GM12865 (cell line): Measurements from ENCODE around the gene NLGN4X.

Experiments used
- DNase-seq: peaks from one replicate; pipeline ENCODE4 v3.0.0; 2010; ENCODE audit warnings: low read depth
- H3K4me3 ChIP-seq: 2 replicates; pipeline ENCODE4 v1.5.1; 2011; ENCODE audit warnings: mild to moderate bottlenecking, low read depth, low read length, control low read depth
- CTCF ChIP-seq: IDR thresholded peaks from 2 replicates; pipeline ENCODE4 v1.5.1; 2011; ENCODE audit warnings: low read length, control low read depth, low read depth, inconsistent platforms; ENCODE audit not compliant: insufficient read depth; ENCODE audit errors: missing control alignments

The NLGN4X gene

GRCh38 chrX:6002056-6002455, 226.6 kb downstream of the NLGN4X start:
- H3K4me3 ChIP-seq, result no peak overlapping the region
- TF ChIP-seq CTCF, result no peak
- no peak for DNase-seq

- no peak overlapping the region for H3K4me3 ChIP-seq
- no peak for TF ChIP-seq CTCF
- no peak for DNase-seq
Observed at GRCh38 chrX:5998901-5999300, 229.8 kb downstream of the NLGN4X start.

- TF ChIP-seq CTCF, result no peak
- no peak for DNase-seq
- H3K4me3 ChIP-seq, result no peak overlapping the region
Observed at GRCh38 chrX:5998456-5998855, 230.2 kb downstream of the NLGN4X start.

GRCh38 chrX:5991393-5991792, 237.3 kb downstream of the NLGN4X start:
- DNase-seq, result no peak
- no peak overlapping the region for H3K4me3 ChIP-seq
- no peak for TF ChIP-seq CTCF

- DNase-seq, result no peak
- TF ChIP-seq CTCF, result no peak
- no peak overlapping the region for H3K4me3 ChIP-seq
Observed at GRCh38 chrX:5979338-5979737, 249.3 kb downstream of the NLGN4X start.

- no peak for TF ChIP-seq CTCF
- no peak overlapping the region for H3K4me3 ChIP-seq
- DNase-seq, result no peak
Observed at GRCh38 chrX:5976332-5976731, 252.3 kb downstream of the NLGN4X start.

GRCh38 chrX:5971300-5971699, 257.4 kb downstream of the NLGN4X start:
- no peak for DNase-seq
- TF ChIP-seq CTCF, result no peak
- H3K4me3 ChIP-seq, result no peak overlapping the region
